GM12878 (cell line): Measurements from ENCODE around the gene ADAMTSL4. TPM values are rescaled to one million over a fixed set of nuclear protein-coding genes. Genes with fewer than 3 reads are reported as not detected.

Experiments
- ATAC-seq: fragments of 200-7000 bp; cut with Tn5 transposase; 3 replicates; pipeline ENCODE4 v1.9.1; 2020; ENCODE audit warnings: mild to moderate bottlenecking, moderate library complexity
- BruUV-seq: library from RNA; stranded (reverse); fragments of 400-500 nt; replicated peaks from 2 replicates; lab custom pipeline; 2021; lab: Mats Ljungman, UMichigan
- CTCF ChIA-PET: fragments of 300-600 bp; sonication (Branson Sonifier 250); formaldehyde crosslinking; extraction: SDS; loops from one replicate; lab custom pipeline; 2021; ENCODE audit warnings: inconsistent platforms; lab: Yijun Ruan, JAX
- POLR2A ChIA-PET: fragments of 350-600 bp; formaldehyde crosslinking; extraction: SDS; loops from one replicate; lab custom pipeline; 2021; ENCODE audit warnings: inconsistent platforms; lab: Charles Lee
- RAD21 ChIA-PET: fragments of 300-600 bp; sonication (Branson Sonifier 250); formaldehyde crosslinking; loops from one replicate; lab custom pipeline; 2023; ENCODE audit warnings: antibody characterized with exemption; ENCODE audit not compliant: unreplicated experiment; lab: Charles Lee
- SMC1A ChIA-PET: fragments of 300-600 bp; sonication (Branson Sonifier 250); formaldehyde crosslinking; loops from one replicate; lab custom pipeline; 2023; ENCODE audit not compliant: unreplicated experiment, uncharacterized antibody; lab: Charles Lee
- DNase-seq: peaks from one replicate; pipeline ENCODE4 v3.0.0-alpha.2; 2011; ENCODE audit warnings: low read depth, low spot score
- FAIRE-seq: peaks from 3 replicates; lab custom pipeline; 2011; peaks lifted over from hg19 to GRCh38; lab: Jason Lieb, UNC
- H2AFZ ChIP-seq: 2 replicates; pipeline ENCODE4 v1.6.0; 2011; ENCODE audit warnings: low read depth, low read length, control low read depth; ENCODE audit not compliant: control insufficient read depth
- H3K27ac ChIP-seq: 2 replicates; pipeline ENCODE4 v1.5.1; 2011; ENCODE audit warnings: control low read depth; ENCODE audit not compliant: control insufficient read depth, insufficient read depth
- H3K27me3 ChIP-seq, 2 experiments: replicated peaks in 1 of 2; 2 replicates each; pipeline versions ENCODE4 v1.6.0 to v1.6.1; 2011; ENCODE audit warnings: low read length in 1 of 2; ENCODE audit not compliant: control insufficient read depth in 2 of 2, insufficient read depth in 2 of 2
- H3K36me3 ChIP-seq, 2 experiments: 2 replicates each; pipeline ENCODE4 v1.5.1; 2011; ENCODE audit warnings: low read length in 1 of 2; ENCODE audit not compliant: control insufficient read depth in 2 of 2, insufficient read depth in 2 of 2
- H3K4me1 ChIP-seq: 2 replicates; pipeline ENCODE4 v1.6.1; 2011; ENCODE audit warnings: mild to moderate bottlenecking, low read length, moderate library complexity, mixed read lengths; ENCODE audit not compliant: control insufficient read depth, insufficient read depth
- H3K4me2 ChIP-seq: 2 replicates; pipeline ENCODE4 v1.6.0; 2011; ENCODE audit warnings: control low read depth; ENCODE audit not compliant: control insufficient read depth, insufficient read depth
- H3K4me3 ChIP-seq: fragments of 200-600 bp; sonication (generic); 2 replicates; pipeline ENCODE4 v1.5.1; 2016
- H3K79me2 ChIP-seq: 2 replicates; pipeline ENCODE4 v1.6.0; 2011; ENCODE audit warnings: low read length; ENCODE audit not compliant: control insufficient read depth, insufficient read depth
- H3K9ac ChIP-seq: 2 replicates; pipeline ENCODE4 v1.8.0; 2011; ENCODE audit warnings: low read length, control low read depth, mixed read lengths; ENCODE audit not compliant: control insufficient read depth, insufficient read depth
- H3K9me3 ChIP-seq: replicated peaks from 3 replicates; pipeline ENCODE4 v1.5.1; 2011; ENCODE audit warnings: mild to moderate bottlenecking, low read length; ENCODE audit not compliant: control insufficient read depth, insufficient read depth
- H4K20me1 ChIP-seq: 2 replicates; pipeline ENCODE4 v1.6.0; 2011; ENCODE audit not compliant: control insufficient read depth, insufficient read depth
- KAT2A ChIP-seq: conservative IDR thresholded peaks from 2 replicates; pipeline ENCODE4 v1.6.1; 2011; ENCODE audit warnings: low read depth, low read length; ENCODE audit not compliant: control insufficient read depth
- MTA2 ChIP-seq: fragments of 450-650 bp; IDR thresholded peaks from 2 replicates; pipeline ENCODE4 v1.6.1; 2016; ENCODE audit warnings: low read depth, mild to moderate bottlenecking, moderate library complexity
- SP1 ChIP-seq: IDR thresholded peaks from one replicate; pipeline ENCODE4 v1.6.1; 2011; ENCODE audit warnings: low read depth, low read length
- TARDBP ChIP-seq: IDR thresholded peaks from 2 replicates; pipeline ENCODE4 v1.6.1; 2016; ENCODE audit warnings: borderline replicate concordance
- WGBS: methylation state at CpG from one replicate; pipeline ENCODE4 v1.1.6; 2016; ENCODE audit warnings: low lambda C conversion rate; ENCODE audit not compliant: insufficient replicate concordance, insufficient coverage; ENCODE audit errors: missing lambda C conversion rate; 5-methylcytosine and 5-hydroxymethylcytosine counted together
- in situ Hi-C: fragments of 300-500 bp; cut with MboI; formaldehyde crosslinking; loops from 9 replicates; pipeline ENCODE4 v1.14.3; 2018; ENCODE audit warnings: mixed read lengths
- intact Hi-C: fragments of 100-400 bp; cut with micrococcal nuclease; formaldehyde crosslinking; loops from one replicate; pipeline ENCODE4 v1.14.2; 2022; ENCODE audit not compliant: unreplicated experiment
- polyA plus RNA-seq, 11 experiments: library from polyadenylated mRNA; depleted of rRNA in 4 of 11; unstranded in 6 of 11; stranded (reverse) in 5 of 11; fragments of >200 nt; fragmentation: Nextera tagmentation in 4 of 11; fragmentation: Illumina TruSeq in 1 of 11; extraction: Ambion mirVana in 4 of 11; extraction: Trizol in 1 of 11; gene quantifications; 1 replicate in 1 of 11; 2 replicates in 10 of 11; pipeline versions ENCODE4 v1.2.1 to v1.2.3, GENCODE V29; 2011 to 2016; ENCODE audit warnings: inconsistent platforms in 2 of 11, missing spikeins in 2 of 11, low read depth in 1 of 11
- total RNA-seq, 4 experiments: library from RNA; depleted of rRNA in 3 of 4; stranded (reverse); fragments of >200 nt in 3 of 4; fragmentation: Illumina TruSeq in 1 of 4; extraction: Trizol in 1 of 4; gene quantifications; 2 replicates each; pipeline versions ENCODE4 v1.2.1 to v1.2.3, GENCODE V29; 2013 to 2021
- TF ChIP-seq, protein P1 (sequence below): IDR thresholded peaks from 2 replicates; pipeline ENCODE4 v1.6.1; 2011; ENCODE audit warnings: mild to moderate bottlenecking, low read depth, low read length, moderate library complexity; ENCODE audit not compliant: insufficient replicate concordance
- TF ChIP-seq, protein P2 (sequence below): fragments of 450-650 bp; formaldehyde crosslinking; IDR thresholded peaks from 2 replicates; pipeline ENCODE4 v1.4.0; 2022; ENCODE audit warnings: mild to moderate bottlenecking, moderate library complexity
- TF ChIP-seq, protein P3 (sequence below): fragments of 450-650 bp; IDR thresholded peaks from 2 replicates; pipeline ENCODE4 v1.6.1; 2018; ENCODE audit warnings: mild to moderate bottlenecking, low read depth, moderate library complexity; ENCODE audit not compliant: partially characterized antibody

ADAMTSL4 gene
- total and polyA plus RNA-seq, 10 of the 15 experiments (the other 5 are each of a cell fraction or from before 2014, with no cell fraction given) = 0.04 to 0.15 (median 0.05) TPM; not detected in 5

DNA sequence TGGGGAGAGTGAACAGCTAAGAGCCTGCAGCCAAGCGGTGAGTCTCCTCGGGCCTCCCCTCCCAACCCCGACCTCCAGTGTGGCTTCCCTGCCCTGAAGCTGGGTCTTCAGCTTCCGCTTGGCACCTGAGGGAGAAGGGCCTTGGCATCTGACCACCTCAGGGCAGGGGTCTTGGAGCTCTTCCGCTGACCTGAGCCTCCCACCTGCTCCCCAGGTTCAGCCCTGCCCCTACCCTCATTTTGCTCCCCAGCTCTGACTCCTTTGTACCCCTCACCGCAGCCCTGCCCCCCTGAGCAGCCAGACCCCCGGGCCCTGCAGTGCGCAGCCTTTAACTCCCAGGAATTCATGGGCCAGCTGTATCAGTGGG lies 4.9 kb downstream of the ADAMTSL4 start:
- FAIRE-seq (no peak), DNase-seq (no peak), ATAC-seq (no peak)
- Histone ChIP-seq H2AFZ (no peak overlapping the region), H3K27me3 (no peaks in the 10 kb centered on the region; a peak in 1 of 4 replicates), H3K9me3 (no peaks in the 10 kb centered on the region), H3K4me3 (no peak overlapping the region), H3K27ac (no peak overlapping the region), H3K4me1 (no peaks in the 10 kb centered on the region), H3K79me2 (no peaks in the 10 kb centered on the region), H3K4me2 (no peak overlapping the region)
- RAD21 ChIA-PET = no interaction called here
- 73% methylated on average over 8 of the region's 8 CpGs for WGBS
- POLR2A ChIA-PET = no interaction called here
- BruUV-seq = no TSS peak
- intact Hi-C loops = no loop called here
- TF ChIP-seq, protein P1, sequence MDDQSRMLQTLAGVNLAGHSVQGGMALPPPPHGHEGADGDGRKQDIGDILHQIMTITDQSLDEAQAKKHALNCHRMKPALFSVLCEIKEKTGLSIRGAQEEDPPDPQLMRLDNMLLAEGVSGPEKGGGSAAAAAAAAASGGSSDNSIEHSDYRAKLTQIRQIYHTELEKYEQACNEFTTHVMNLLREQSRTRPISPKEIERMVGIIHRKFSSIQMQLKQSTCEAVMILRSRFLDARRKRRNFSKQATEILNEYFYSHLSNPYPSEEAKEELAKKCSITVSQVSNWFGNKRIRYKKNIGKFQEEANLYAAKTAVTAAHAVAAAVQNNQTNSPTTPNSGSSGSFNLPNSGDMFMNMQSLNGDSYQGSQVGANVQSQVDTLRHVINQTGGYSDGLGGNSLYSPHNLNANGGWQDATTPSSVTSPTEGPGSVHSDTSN = no peak
- no peak for TF ChIP-seq MTA2
- TF ChIP-seq, protein P2, sequence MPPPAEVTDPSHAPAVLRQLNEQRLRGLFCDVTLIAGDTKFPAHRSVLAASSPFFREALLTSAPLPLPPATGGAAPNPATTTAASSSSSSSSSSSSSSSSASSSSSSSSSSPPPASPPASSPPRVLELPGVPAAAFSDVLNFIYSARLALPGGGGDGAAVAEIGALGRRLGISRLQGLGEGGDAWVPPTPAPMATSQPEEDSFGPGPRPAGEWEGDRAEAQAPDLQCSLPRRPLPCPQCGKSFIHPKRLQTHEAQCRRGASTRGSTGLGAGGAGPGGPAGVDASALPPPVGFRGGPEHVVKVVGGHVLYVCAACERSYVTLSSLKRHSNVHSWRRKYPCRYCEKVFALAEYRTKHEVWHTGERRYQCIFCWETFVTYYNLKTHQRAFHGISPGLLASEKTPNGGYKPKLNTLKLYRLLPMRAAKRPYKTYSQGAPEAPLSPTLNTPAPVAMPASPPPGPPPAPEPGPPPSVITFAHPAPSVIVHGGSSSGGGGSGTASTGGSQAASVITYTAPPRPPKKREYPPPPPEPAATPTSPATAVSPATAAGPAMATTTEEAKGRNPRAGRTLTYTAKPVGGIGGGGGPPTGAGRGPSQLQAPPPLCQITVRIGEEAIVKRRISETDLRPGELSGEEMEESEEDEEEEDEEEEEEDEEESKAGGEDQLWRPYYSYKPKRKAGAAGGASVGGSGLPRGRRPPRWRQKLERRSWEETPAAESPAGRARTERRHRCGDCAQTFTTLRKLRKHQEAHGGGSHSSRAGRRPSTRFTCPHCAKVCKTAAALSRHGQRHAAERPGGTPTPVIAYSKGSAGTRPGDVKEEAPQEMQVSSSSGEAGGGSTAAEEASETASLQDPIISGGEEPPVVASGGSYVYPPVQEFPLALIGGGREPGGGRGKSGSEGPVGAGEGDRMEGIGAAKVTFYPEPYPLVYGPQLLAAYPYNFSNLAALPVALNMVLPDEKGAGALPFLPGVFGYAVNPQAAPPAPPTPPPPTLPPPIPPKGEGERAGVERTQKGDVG (CRISPR knock-in tag) = no peak
- no peak for TF ChIP-seq TARDBP
- no peak for TF ChIP-seq KAT2A
- no peak for TF ChIP-seq SP1
- TF ChIP-seq, protein P3, sequence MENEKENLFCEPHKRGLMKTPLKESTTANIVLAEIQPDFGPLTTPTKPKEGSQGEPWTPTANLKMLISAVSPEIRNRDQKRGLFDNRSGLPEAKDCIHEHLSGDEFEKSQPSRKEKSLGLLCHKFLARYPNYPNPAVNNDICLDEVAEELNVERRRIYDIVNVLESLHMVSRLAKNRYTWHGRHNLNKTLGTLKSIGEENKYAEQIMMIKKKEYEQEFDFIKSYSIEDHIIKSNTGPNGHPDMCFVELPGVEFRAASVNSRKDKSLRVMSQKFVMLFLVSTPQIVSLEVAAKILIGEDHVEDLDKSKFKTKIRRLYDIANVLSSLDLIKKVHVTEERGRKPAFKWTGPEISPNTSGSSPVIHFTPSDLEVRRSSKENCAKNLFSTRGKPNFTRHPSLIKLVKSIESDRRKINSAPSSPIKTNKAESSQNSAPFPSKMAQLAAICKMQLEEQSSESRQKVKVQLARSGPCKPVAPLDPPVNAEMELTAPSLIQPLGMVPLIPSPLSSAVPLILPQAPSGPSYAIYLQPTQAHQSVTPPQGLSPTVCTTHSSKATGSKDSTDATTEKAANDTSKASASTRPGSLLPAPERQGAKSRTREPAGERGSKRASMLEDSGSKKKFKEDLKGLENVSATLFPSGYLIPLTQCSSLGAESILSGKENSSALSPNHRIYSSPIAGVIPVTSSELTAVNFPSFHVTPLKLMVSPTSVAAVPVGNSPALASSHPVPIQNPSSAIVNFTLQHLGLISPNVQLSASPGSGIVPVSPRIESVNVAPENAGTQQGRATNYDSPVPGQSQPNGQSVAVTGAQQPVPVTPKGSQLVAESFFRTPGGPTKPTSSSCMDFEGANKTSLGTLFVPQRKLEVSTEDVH = no peak
- TF ChIP-seq, all 136 proteins: peak for 0
- in situ Hi-C loops = no loop called here
- no peak overlapping the region for H3K9ac ChIP-seq
- no peaks in the 10 kb centered on the region for H4K20me1 ChIP-seq
- SMC1A ChIA-PET = no interaction called here
- H3K36me3 ChIP-seq = no peaks in the 10 kb centered on the region
- CTCF ChIA-PET = no interaction called here
